Superior temporal gyrus (tissue), 1 donor: ENCODE data around the gene ANKRD52.
"Not testable (repeated sequence)": the region's sequence is repeated elsewhere in the genome, so short reads cannot be mapped to it uniquely, and the experiment has no call there.

ENCODE experiments used
- DNase-seq: peaks from one replicate; pipeline ENCODE4 v3.0.0-alpha.2; 2016; ENCODE audit errors: extremely low spot score

The ANKRD52 gene

GRCh38 chr12:56258068-56258819, at the start of gene ANKRD52:
ANKRD52 (minus strand) TSS chr12:56258384; CDS start chr12:56258269, 115 bp downstream.
- DNase-seq = peak; percentile 80

GRCh38 chr12:56307221-56307965, 49.2 kb upstream of the ANKRD52 start:
- DNase-seq = no peak

DNA sequence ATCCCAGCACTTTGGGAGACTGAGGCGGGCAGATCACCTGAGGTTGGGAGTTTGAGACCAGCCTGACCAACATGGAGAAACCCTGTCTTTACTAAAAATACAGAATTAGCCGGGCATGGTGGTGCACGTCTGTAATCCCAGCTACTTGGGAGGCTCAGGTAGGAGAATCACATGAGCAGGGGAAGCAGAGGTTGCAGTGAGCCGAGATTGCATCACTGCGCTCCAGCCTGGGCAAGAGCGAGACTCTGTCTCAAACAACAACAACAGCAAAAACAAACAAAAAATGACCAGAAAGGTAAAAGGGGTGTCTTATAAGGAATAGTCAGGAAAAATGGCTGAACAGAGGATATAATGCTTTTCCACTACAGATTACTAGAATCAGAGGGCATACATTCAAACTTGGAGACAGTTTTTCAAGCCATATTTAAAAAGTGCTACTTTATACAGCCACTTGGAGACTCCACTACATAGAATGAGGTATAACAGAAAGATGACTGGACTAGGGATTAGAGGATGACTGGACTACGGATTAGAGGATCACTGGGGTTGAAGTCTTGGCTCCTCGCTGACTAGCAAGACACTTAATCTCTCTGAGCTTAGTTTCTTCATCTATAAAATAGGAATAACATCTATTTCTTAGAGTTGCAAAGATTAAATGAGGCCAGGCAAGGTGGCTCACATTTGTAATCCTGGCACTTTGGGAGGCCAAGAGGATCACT, 46.8 kb upstream of the ANKRD52 start:
- no peak for DNase-seq

DNA sequence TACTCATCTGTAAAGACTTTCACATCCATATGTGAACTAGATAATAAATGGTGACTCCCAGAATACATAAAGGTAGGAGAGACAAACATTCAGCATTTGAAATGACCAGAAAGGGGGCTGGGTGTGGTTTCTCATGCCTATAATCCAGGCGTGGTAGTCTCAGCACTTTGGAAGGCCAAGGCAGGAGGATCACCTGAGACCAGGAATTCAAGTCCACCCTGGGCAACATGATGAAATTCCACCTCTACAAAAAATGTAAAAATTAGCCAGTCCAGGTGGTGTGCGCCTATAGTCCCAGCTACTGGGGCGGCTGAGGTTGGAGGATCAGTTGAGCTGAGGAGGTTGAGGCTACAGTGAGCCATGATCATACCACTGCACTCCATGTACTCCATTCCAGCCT, 46.1 kb upstream of the ANKRD52 start:
- no peak for DNase-seq

- DNase-seq = no peak
Observed at GRCh38 chr12:56300644-56301464, 42.7 kb upstream of the ANKRD52 start.

DNA sequence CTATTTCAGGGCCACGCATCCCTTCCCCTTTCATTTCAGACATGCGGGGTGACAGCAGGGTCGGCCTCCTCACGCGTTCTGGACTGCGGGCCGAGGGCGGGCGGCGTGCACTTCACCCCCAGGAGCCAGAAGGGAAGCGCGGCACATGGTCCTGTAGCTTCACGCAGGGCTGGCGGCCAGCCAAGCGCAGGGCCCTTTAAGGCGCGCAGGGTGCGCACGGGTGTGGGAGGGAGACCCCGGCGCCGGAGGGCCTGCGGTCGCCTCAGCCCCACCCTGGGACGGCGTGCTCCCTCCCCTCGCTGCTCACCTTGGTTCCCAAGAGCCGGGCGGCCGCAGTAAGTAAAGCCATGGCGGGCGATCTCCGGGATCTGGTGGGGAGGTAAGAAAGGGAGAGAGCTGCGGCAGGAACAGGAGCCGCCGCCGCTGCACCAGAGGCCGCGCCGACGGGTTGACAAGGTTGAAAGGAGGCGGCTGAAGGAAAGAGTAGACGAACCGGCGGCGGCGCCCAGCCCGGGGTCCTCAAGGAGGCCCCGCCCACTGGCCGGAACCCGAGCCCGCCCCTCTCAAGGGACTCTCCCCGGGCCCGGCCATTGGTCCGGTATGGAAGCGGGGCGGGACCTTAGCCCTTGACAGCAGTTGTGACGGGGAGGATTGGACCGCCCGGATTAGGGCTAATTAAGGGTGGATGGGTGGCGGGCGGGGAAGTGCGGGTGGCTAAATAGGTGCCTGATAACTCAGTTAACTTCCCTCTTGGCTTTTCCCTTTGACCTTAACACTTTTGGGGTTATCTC, 41.9 kb upstream of the ANKRD52 start, which contains the start of gene CS:
Gene CS (minus strand): TSS at position 478 of the 791 bp plus-strand sequence. CDS start 129 bp downstream, at position 349.
- peak; percentile 98 for DNase-seq

DNA sequence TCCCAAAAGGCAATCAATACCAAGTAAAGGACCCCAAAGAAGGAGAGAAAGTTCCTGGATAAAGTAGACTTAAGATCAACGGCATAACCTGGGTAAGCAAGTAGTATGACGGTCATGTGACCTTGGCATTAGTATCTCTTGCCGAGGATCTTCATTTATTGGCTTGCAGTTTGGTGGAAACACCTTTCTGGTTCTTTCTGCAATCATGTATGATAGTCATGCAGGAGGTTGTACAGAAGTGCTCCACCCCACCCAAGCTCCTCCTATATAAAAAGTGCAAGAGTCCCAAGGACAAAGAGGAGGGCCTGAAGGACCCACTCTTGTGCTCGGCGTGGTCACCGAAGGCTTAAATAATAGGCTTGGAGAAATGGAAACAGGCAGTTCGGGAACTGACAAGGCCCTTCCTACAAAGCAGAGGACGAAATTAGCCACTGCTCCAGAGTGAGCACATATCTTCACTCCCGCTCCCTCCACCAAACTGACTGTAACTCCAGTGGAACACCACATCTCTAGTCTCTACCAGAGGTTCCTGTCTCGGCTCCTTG, 41.2 kb upstream of the ANKRD52 start:
- DNase-seq = no peak

GRCh38 chr12:56298828-56299227, 40.6 kb upstream of the ANKRD52 start:
- DNase-seq = no peak

DNA sequence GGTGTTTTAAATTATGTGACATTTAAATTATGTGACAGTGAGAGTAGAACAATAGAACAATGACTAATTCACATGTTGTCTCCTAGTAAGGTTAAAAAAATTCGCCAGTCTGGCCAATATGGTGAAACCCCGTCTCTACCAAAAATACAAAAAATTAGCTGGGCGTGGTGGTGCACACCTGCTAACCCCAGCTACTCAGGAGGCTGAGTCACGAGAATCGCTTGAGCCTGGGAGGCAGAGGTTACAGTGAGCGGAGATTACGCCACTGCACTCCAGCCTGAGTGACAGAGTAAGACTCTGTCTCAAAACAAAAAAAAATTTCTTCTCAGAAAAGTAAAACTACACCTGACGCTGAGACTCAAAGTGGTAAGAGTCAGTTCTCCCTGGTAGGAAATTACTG, 39.2 kb upstream of the ANKRD52 start:
- DNase-seq = no peak

DNA sequence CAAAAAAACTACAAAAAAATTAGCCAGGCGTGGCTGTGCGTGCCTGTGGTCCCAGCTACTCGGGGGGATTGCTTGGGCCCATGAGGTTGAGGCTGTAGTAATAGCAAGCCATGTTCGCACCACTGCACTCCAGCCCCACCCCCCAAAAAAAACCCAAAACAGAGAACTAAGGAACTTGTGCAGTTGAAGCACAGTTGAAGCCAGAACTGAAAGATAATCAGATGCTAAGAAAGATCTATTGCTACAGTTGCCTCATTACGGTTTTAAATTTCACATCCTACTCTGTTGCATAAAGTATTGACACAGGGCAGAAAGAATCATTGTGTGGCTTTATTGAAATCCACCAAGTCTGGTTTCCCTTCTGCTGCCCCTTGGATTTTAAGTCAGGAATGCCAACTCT, 38.1 kb upstream of the ANKRD52 start:
- DNase-seq = no peak

DNA sequence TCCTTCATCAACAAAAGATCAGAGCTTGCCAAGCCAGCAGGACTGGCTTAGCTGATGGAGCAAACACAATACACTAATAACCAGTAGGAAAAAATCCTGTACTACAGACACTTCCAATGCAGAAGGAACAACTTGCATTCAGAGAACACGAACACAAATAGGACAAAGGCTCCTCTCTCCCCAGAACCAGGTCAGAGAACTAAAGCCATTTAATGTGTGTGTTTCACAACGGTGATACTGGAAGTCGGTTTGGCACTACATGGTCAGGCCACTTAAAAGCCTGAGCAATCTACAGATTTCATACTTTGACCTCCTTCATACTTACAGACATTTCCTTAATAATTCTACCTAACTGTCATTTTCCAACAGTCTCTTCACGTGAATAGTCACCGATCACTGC, 35.6 kb upstream of the ANKRD52 start:
- DNase-seq = no peak

- no peak for DNase-seq
Observed at GRCh38 chr12:56288705-56289387, 30.7 kb upstream of the ANKRD52 start.

DNA sequence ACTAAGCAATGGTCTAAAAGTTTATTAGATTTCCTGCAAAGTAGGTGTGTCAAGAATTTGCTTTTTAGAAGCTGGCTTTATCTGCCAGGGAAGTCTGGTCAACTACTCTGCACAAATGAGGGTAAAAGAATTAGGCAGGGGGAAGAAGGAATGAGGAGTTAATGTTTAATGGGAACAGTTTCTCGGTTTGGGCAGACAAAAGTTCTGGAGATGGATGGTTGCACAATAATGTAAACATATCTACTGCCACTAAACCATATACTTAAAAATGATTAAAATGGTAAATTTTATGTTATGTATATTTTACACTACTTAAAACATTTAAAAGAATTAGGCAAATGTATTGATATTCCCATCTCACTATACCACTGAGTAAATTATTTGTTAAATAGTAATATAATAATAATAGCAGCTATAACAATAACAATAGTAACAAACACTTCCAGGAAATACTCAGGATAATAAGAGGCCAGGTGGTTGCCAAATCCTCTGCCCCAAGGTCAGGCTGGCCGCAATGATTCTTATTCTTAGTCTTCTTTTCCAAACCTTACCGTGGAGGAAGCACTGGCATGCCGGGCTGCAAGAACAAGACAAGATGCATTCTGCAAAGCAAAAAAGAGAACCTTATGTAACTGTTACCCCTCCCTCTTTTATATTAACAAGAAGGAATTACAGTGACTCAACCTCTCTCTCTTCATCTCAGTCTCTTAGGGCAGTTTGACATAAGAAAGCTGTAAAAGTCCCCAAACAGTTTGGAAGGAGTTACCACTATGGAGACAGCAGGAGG, 28.1 kb upstream of the ANKRD52 start:
- DNase-seq = no peak

DNA sequence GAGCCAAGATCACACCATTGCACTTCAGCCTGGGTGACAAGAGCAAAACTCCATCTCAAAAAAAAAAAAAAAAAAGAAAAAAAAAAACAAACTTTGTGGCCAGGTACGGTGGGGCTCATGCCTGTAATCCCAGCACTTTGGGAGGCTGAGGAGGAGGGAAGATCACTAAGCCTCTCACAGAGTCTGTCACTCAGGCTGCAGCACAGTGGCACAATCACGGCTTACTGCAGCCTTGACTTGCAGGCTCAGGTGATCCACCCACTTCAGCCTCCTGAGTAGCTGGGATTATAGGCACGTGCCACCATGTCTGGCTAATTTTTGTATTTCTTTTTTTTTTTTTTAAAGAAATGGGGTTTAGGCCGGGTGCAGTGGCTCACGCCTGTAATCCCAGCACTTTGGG, 26.1 kb upstream of the ANKRD52 start:
- DNase-seq = not testable (repeated sequence)

GRCh38 chr12:56282579-56282978, 24.4 kb upstream of the ANKRD52 start:
- no peak for DNase-seq

DNA sequence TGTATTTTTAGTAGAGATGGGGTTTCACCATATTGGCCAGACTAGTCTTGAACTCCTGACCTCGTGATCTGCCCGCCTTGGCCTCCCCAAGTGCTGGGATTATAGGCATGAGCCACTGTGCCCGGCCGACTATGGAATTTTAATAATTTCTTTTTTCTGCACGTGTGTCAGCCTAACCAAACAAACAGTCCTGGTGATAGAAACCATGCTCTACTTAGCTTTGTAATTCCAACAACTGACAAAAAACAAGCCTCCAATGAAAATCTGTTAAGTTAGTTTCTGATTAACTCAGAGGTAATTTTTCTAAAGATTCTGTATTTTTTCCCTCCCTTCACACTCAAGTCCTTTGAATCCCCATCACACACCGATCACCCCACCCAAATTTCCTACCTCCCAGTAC, 23.8 kb upstream of the ANKRD52 start:
- no peak for DNase-seq

GRCh38 chr12:56280849-56281248, 22.7 kb upstream of the ANKRD52 start:
- no peak for DNase-seq

- no peak for DNase-seq
Observed at GRCh38 chr12:56278905-56279304, 20.7 kb upstream of the ANKRD52 start.

GRCh38 chr12:56274299-56274698, 16.1 kb upstream of the ANKRD52 start:
- no peak for DNase-seq
